Ovary (tissue), 3 donors: ENCODE measurements around the gene PGAP3.

Experiments used
- CTCF ChIP-seq, 3 donors: fragments of 450-650 bp in 2 of 3; fragments of 200-600 bp in 1 of 3; IDR thresholded peaks; one replicate each; pipeline versions ENCODE4 v1.5.1 to v1.8.0; 2016 to 2022; ENCODE audit warnings: antibody characterized with exemption in 3 of 3, mild to moderate bottlenecking in 1 of 3
- POLR2A ChIP-seq: fragments of 450-650 bp; IDR thresholded peaks from one replicate; pipeline ENCODE4 v1.6.1; 2017; ENCODE audit warnings: antibody characterized with exemption, mild to moderate bottlenecking, moderate library complexity
- donor health status: DM: no; HTN: no; CAD: no.

- TF ChIP-seq CTCF (IDR thresholded peaks at IDR 0.05) (peak in 2 of 3 donors; percentile 27 to 46), POLR2A (no peak)
These were observed 16.0 kb downstream of the PGAP3 start for GRCh38 chr17:39671651-39672521.
